DMS153 treated with DMSO at 0.1 percent for 48 hours (cell line): ENCODE measurements around the gene ZNF331.
"Not testable (repeated sequence)": the region's sequence is repeated elsewhere in the genome, so short reads cannot be mapped to it uniquely, and the experiment has no call there.

Experiments used
- DNase-seq: peaks from one replicate; lab custom pipeline; 2025; ENCODE audit not compliant: unreplicated experiment; lab: John Stamatoyannopoulos, UW

ZNF331 gene

GRCh38 chr19:53537521-53538377 is at the start of gene ZNF331:
Gene ZNF331 (plus strand): TSS chr19:53538145. CDS start chr19:53569377, 31,232 bp downstream.
- DNase-seq = peak; percentile 10

- DNase-seq = no peak
Observed at GRCh38 chr19:53492153-53492552, 45.8 kb upstream of the ZNF331 start.

GRCh38 chr19:53497311-53498023 is 40.5 kb upstream of the ZNF331 start:
- DNase-seq = not testable (repeated sequence)

GRCh38 chr19:53498024-53498395 is 39.9 kb upstream of the ZNF331 start:
- DNase-seq = not testable (repeated sequence)

- DNase-seq = not testable (repeated sequence)
Observed at GRCh38 chr19:53503151-53503550, 34.8 kb upstream of the ZNF331 start.

- not testable (repeated sequence) for DNase-seq
Observed at GRCh38 chr19:53503671-53504364, 34.1 kb upstream of the ZNF331 start.

GRCh38 chr19:53504365-53504703 is 33.6 kb upstream of the ZNF331 start:
- DNase-seq = not testable (repeated sequence)

GRCh38 chr19:53504885-53505284 is 33.1 kb upstream of the ZNF331 start:
- DNase-seq = no peak

- DNase-seq = no peak
Observed at GRCh38 chr19:53506728-53507127, 31.2 kb upstream of the ZNF331 start.

- DNase-seq = no peak
Observed at GRCh38 chr19:53507523-53508442, 30.2 kb upstream of the ZNF331 start.

- DNase-seq = no peak
Observed at GRCh38 chr19:53509443-53509842, 28.5 kb upstream of the ZNF331 start.

GRCh38 chr19:53509845-53510244 is 28.1 kb upstream of the ZNF331 start:
- DNase-seq = no peak

GRCh38 chr19:53511357-53511756 is 26.6 kb upstream of the ZNF331 start:
- no peak for DNase-seq

GRCh38 chr19:53511933-53512374 is 26.0 kb upstream of the ZNF331 start:
- no peak for DNase-seq

GRCh38 chr19:53515047-53515446 is 22.9 kb upstream of the ZNF331 start:
- DNase-seq = not testable (repeated sequence)

- DNase-seq = no peak
Observed at GRCh38 chr19:53517114-53517741, 20.7 kb upstream of the ZNF331 start.

GRCh38 chr19:53518121-53518520 is 19.8 kb upstream of the ZNF331 start:
- DNase-seq = no peak

- DNase-seq = no peak
Observed at GRCh38 chr19:53518716-53519115, 19.2 kb upstream of the ZNF331 start.

- DNase-seq = no peak
Observed at GRCh38 chr19:53519446-53519845, 18.5 kb upstream of the ZNF331 start.

GRCh38 chr19:53520163-53520546 is 17.8 kb upstream of the ZNF331 start:
- DNase-seq = no peak
